ENCODE measurements around the gene SP3.

SP3 gene

DNA sequence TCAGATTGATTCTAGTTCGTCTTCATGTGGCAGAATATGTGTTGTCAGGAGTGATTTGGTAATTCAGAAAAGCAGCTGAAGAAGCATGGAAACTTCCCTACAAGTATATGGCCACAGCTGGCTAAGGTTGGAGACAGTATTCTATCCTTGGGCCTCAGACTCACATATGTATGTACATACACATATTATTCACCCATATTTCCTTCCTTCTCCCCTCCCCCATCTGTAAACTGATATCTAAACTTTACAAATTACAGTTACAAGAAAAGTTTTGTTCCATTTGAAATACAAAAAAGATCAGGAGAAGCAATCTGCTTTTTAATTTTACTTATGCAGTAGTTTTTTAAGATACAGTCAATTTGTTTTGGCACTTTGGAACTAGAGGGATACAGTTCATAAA lies 3.1 kb downstream of the SP3 start:
- H3K9me3 ChIP-seq: no peaks in the 10 kb centered on the region
- TF ChIP-seq CTCF (IDR thresholded peaks at IDR 0.05; ENCODE audit: low read depth, low read length): no peak
- no peak for DNase-seq
- no peaks in the 10 kb centered on the region for H3K27me3 ChIP-seq
- peak overlapping the region; percentile 73 for H3K4me3 ChIP-seq (ENCODE audit: low read depth, low read length)
- no peaks in the 10 kb centered on the region for H3K36me3 ChIP-seq
- no peaks in the 10 kb centered on the region for H3K4me1 ChIP-seq

DNA sequence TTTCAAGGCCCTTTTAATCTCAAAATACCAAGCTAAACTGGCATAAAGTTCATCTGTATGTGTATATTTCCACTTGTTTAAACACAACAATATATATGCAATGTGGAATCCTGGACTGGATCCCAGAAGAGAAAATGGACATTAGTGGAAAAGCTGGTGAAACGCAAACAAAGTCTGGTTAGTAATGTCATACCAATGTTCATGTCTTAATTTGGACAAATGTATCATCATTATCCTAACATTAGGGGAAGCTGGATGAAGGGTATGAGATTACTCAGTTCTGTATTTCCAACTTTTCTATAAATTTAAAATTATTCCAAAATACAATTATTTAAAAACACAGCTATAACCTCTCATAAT lies 3.8 kb downstream of the SP3 start:
- Histone ChIP-seq H3K27me3 (no peaks in the 10 kb centered on the region), H3K4me3 (ENCODE audit: low read depth, low read length) (no peak overlapping the region), H3K36me3 (no peaks in the 10 kb centered on the region)

GRCh38 chr2:173959909-173960308 lies 5.3 kb downstream of the SP3 start:
- H3K27me3 ChIP-seq: no peaks in the 10 kb centered on the region
- no peak overlapping the region for H3K4me3 ChIP-seq (ENCODE audit: low read depth, low read length)
- no peak for DNase-seq
- no peaks in the 10 kb centered on the region for H3K9me3 ChIP-seq
- no peaks in the 10 kb centered on the region for H3K4me1 ChIP-seq
- TF ChIP-seq CTCF (IDR thresholded peaks at IDR 0.05; ENCODE audit: low read depth, low read length): no peak
- peaks cover under 1% of the 10 kb centered on the region; the same call in 1 of the 2 replicates for H3K36me3 ChIP-seq

More for the DNA sequence above, 3.8 kb downstream of the SP3 start:
- no peak for DNase-seq
- Histone ChIP-seq H3K4me1 (no peaks in the 10 kb centered on the region), H3K9me3 (no peaks in the 10 kb centered on the region)
- TF ChIP-seq CTCF (IDR thresholded peaks at IDR 0.05; ENCODE audit: low read depth, low read length): no peak

GRCh38 chr2:173959358-173959884 lies 5.8 kb downstream of the SP3 start:
- H3K36me3 ChIP-seq: peaks cover 5% of the 10 kb centered on the region
- H3K9me3 ChIP-seq: no peaks in the 10 kb centered on the region
- no peak overlapping the region for H3K4me3 ChIP-seq (ENCODE audit: low read depth, low read length)
- TF ChIP-seq CTCF (IDR thresholded peaks at IDR 0.05; ENCODE audit: low read depth, low read length): no peak
- no peaks in the 10 kb centered on the region for H3K27me3 ChIP-seq
- H3K4me1 ChIP-seq: no peaks in the 10 kb centered on the region
- DNase-seq: no peak

GRCh38 chr2:173958198-173958846 lies 6.9 kb downstream of the SP3 start:
- Histone ChIP-seq H3K4me3 (ENCODE audit: low read depth, low read length) (no peak overlapping the region), H3K36me3 (peaks cover 10% of the 10 kb centered on the region), H3K9me3 (no peaks in the 10 kb centered on the region), H3K4me1 (no peaks in the 10 kb centered on the region), H3K27me3 (no peaks in the 10 kb centered on the region)
- no peak for TF ChIP-seq CTCF (IDR thresholded peaks at IDR 0.05; ENCODE audit: low read depth, low read length)
- DNase-seq: no peak

GRCh38 chr2:173957517-173957916 lies 7.7 kb downstream of the SP3 start:
- Histone ChIP-seq H3K9me3 (no peaks in the 10 kb centered on the region), H3K4me3 (ENCODE audit: low read depth, low read length) (no peak overlapping the region), H3K27me3 (no peaks in the 10 kb centered on the region), H3K4me1 (no peaks in the 10 kb centered on the region), H3K36me3 (peaks cover 16% of the 10 kb centered on the region)
- DNase-seq: no peak
- no peak for TF ChIP-seq CTCF (IDR thresholded peaks at IDR 0.05; ENCODE audit: low read depth, low read length)

All from BE2C (cell line).